ENCODE data around the gene PSMA6. TPM values are rescaled to one million over a fixed set of nuclear protein-coding genes. Genes with fewer than 3 reads are reported as not detected.

The PSMA6 gene
- total and polyA plus RNA-seq, 2 experiments from 2014 or later: 216 to 296 TPM

- no peaks in the 10 kb centered on the region for H3K79me2 ChIP-seq (replicated peaks; ENCODE audit: insufficient read depth)
- no peak overlapping the region for H2AFZ ChIP-seq
- H3K27me3 Mint-ChIP-seq (ENCODE audit: insufficient read depth, low read depth, poor library complexity): peaks cover 3% of the 10 kb centered on the region
- no peak overlapping the region for H3K27ac Mint-ChIP-seq
- H3K9me2 ChIP-seq (ENCODE audit: insufficient read depth): no peaks in the 10 kb centered on the region
- ATAC-seq (no peak), DNase-seq (ENCODE audit: low spot score) (no peak)
- H3K4me1 ChIP-seq (ENCODE audit: insufficient read depth): 0 out of 2 replicates have a peak, but pooled peaks cover 5% of the 10 kb centered on the region
- no peak overlapping the region for H3K27ac ChIP-seq (ENCODE audit: low read depth)
- H4K20me1 ChIP-seq (replicated peaks; ENCODE audit: insufficient read depth): no peaks in the 10 kb centered on the region
- no peak overlapping the region for H3K4me2 ChIP-seq
- no peaks in the 10 kb centered on the region; the same call in 1 of the 2 replicates for H3F3A ChIP-seq (replicated peaks; ENCODE audit: low read depth)
- no peaks in the 10 kb centered on the region for H3K9me3 Mint-ChIP-seq
- no peak overlapping the region for H3K4me3 Mint-ChIP-seq
- TF ChIP-seq REST (IDR thresholded peaks at IDR 0.05; ENCODE audit: unreplicated experiment): no peak
- TF ChIP-seq EZH2 (IDR thresholded peaks at IDR 0.05; ENCODE audit: low read depth, unreplicated experiment): no peak
- no peak for TF ChIP-seq ZNF331 (CRISPR knock-in tag; IDR thresholded peaks at IDR 0.05; ENCODE audit: low read depth)
- no peak for TF ChIP-seq JUNB (IDR thresholded peaks at IDR 0.05; ENCODE audit: unreplicated experiment)
- no peak for TF ChIP-seq STAT1 (IDR thresholded peaks at IDR 0.05; ENCODE audit: unreplicated experiment)
- TF ChIP-seq ETS1 (IDR thresholded peaks at IDR 0.05): no peak
- no peak for TF ChIP-seq CTCF (conservative IDR thresholded peaks at IDR 0.05; ENCODE audit: low read depth in 2 of 2)
- TF ChIP-seq CREB1 (CRISPR knock-in tag; IDR thresholded peaks at IDR 0.05; ENCODE audit: low read depth): no peak
- no peak for TF ChIP-seq ZNF114 (CRISPR knock-in tag; IDR thresholded peaks at IDR 0.05)
- no peak for TF ChIP-seq POLR2AphosphoS5 (IDR thresholded peaks at IDR 0.05; ENCODE audit: low read depth)
- TF ChIP-seq NANOG (IDR thresholded peaks at IDR 0.05; ENCODE audit: borderline replicate concordance): no peak
- H3K27me3 ChIP-seq (ENCODE audit: insufficient read depth): no peaks in the 10 kb centered on the region
- peaks cover 6% of the 10 kb centered on the region; the same call in 1 of the 3 replicates for H3K36me3 Mint-ChIP-seq (ENCODE audit: low read depth)
- no peak overlapping the region for H3K4me3 ChIP-seq
- H3K4me1 Mint-ChIP-seq: peaks cover 5% of the 10 kb centered on the region; the same call in 2 of the 3 replicates
- no peaks in the 10 kb centered on the region for H3K36me3 ChIP-seq (ENCODE audit: insufficient read depth)
Observed at GRCh38 chr14:35281341-35281740, 10.8 kb upstream of the PSMA6 start.

Measured in GM23338 (cell line).